Effector memory CD4-positive, alpha-beta T cell (primary cell): ENCODE measurements around the gene MBIP.

ENCODE experiments used
- DNase-seq, 3 donors: peaks; one replicate each; pipeline ENCODE4 v3.0.0-alpha.2; 2020
- H3K27ac ChIP-seq: 2 replicates; pipeline ENCODE4 v1.7.0; 2013; ENCODE audit warnings: mild to moderate bottlenecking, low read length, moderate library complexity; ENCODE audit not compliant: insufficient read depth, poor library complexity, severe bottlenecking
- H3K27me3 ChIP-seq: replicated peaks from 2 replicates; pipeline ENCODE4 v1.7.0; 2013; ENCODE audit warnings: mild to moderate bottlenecking, low read length; ENCODE audit not compliant: insufficient read depth, control insufficient read depth, poor library complexity, severe bottlenecking
- H3K36me3 ChIP-seq: 2 replicates; pipeline ENCODE4 v1.7.0; 2013; ENCODE audit warnings: mild to moderate bottlenecking, low read length, moderate library complexity; ENCODE audit not compliant: control insufficient read depth, insufficient read depth
- H3K4me1 ChIP-seq: 2 replicates; pipeline ENCODE4 v1.7.0; 2013; ENCODE audit warnings: low read length, mild to moderate bottlenecking; ENCODE audit not compliant: control insufficient read depth, insufficient read depth, poor library complexity, severe bottlenecking
- H3K4me3 ChIP-seq: 2 replicates; pipeline ENCODE4 v1.7.0; 2013; ENCODE audit warnings: low read length, low read depth, mild to moderate bottlenecking; ENCODE audit not compliant: insufficient read depth, poor library complexity, severe bottlenecking
- H3K9me3 ChIP-seq: 2 replicates; pipeline ENCODE4 v1.7.0; 2013; ENCODE audit warnings: mild to moderate bottlenecking, low read length, moderate library complexity; ENCODE audit not compliant: control insufficient read depth

Gene MBIP

GRCh38 chr14:36294543-36294942 is 25.9 kb downstream of the MBIP start:
- H3K4me3 ChIP-seq = no peak overlapping the region
- DNase-seq = no peak
- no peak overlapping the region for H3K27ac ChIP-seq
- no peaks in the 10 kb centered on the region for H3K27me3 ChIP-seq
- H3K9me3 ChIP-seq = no peaks in the 10 kb centered on the region
- no peaks in the 10 kb centered on the region for H3K4me1 ChIP-seq
- peaks cover 18% of the 10 kb centered on the region for H3K36me3 ChIP-seq

DNA sequence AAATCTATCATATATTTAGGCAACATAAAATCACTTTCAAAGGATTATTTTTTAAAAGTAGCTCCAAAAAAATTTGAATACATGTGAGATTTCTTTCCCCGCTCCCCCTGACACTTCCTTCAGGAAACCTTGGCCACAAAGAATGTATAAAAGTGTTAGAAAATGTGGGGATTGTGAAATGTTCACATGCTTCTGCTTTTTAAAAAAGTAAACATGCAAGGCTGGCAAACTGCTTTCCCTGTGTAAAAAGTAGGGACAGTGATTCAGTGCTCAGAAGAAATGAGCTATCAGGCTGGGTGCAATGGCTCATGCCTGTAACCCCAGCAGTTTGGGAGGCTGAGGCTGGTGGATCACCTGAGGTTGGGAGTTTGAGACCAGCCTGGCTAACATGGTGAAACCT is 26.6 kb downstream of the MBIP start:
- Histone ChIP-seq H3K27me3 (no peaks in the 10 kb centered on the region), H3K36me3 (peaks cover 16% of the 10 kb centered on the region), H3K9me3 (no peaks in the 10 kb centered on the region), H3K4me1 (no peaks in the 10 kb centered on the region), H3K27ac (no peak overlapping the region), H3K4me3 (no peak overlapping the region)
- DNase-seq = no peak

- Histone ChIP-seq H3K9me3 (no peaks in the 10 kb centered on the region), H3K4me1 (no peaks in the 10 kb centered on the region)
- no peak for DNase-seq
These were observed 30.5 kb downstream of the MBIP start for GRCh38 chr14:36289954-36290353.

DNA sequence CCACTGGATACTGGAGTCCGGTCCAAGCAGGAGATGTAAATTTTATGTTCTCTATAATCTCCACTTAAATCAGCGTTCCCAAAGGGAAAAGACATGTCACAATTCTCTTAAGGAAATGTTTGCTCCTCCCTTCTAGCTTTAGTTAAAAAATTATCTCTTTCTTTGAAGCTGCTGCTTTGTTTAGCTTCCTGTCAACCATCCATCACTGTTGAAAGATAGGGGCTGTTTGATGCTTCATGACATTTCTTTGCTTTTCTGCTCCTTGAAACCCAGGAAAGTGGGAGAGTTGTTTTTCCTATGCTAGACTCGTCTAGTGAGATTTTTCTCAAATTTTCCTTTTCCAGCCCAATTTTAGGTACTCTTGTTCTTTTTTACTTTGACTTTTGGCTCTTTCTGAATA is 31.9 kb downstream of the MBIP start:
- H3K4me1 ChIP-seq = no peaks in the 10 kb centered on the region
- H3K36me3 ChIP-seq = no peaks in the 10 kb centered on the region
- no peak overlapping the region for H3K27ac ChIP-seq
- H3K4me3 ChIP-seq = no peak overlapping the region
- no peaks in the 10 kb centered on the region for H3K9me3 ChIP-seq
- DNase-seq = no peak
- no peaks in the 10 kb centered on the region for H3K27me3 ChIP-seq

More at GRCh38 chr14:36289954-36290353, 30.5 kb downstream of the MBIP start:
- H3K27ac ChIP-seq = no peak overlapping the region
- H3K36me3 ChIP-seq = no peaks in the 10 kb centered on the region
- H3K27me3 ChIP-seq = no peaks in the 10 kb centered on the region
- no peak overlapping the region for H3K4me3 ChIP-seq

- Histone ChIP-seq H3K27ac (no peak overlapping the region), H3K36me3 (no peaks in the 10 kb centered on the region), H3K4me1 (no peaks in the 10 kb centered on the region), H3K27me3 (no peaks in the 10 kb centered on the region), H3K4me3 (no peak overlapping the region), H3K9me3 (no peaks in the 10 kb centered on the region)
- no peak for DNase-seq
These were observed 35.4 kb downstream of the MBIP start for GRCh38 chr14:36284971-36285595.

GRCh38 chr14:36281309-36281708 is 39.1 kb downstream of the MBIP start:
- H3K36me3 ChIP-seq = no peaks in the 10 kb centered on the region
- H3K27me3 ChIP-seq = no peaks in the 10 kb centered on the region
- H3K9me3 ChIP-seq = no peaks in the 10 kb centered on the region
- H3K4me3 ChIP-seq = no peak overlapping the region
- DNase-seq = no peak
- H3K27ac ChIP-seq = no peak overlapping the region
- H3K4me1 ChIP-seq = no peaks in the 10 kb centered on the region

GRCh38 chr14:36279306-36280190 is 40.9 kb downstream of the MBIP start:
- no peak overlapping the region for H3K4me3 ChIP-seq
- no peaks in the 10 kb centered on the region for H3K9me3 ChIP-seq
- no peaks in the 10 kb centered on the region for H3K27me3 ChIP-seq
- no peaks in the 10 kb centered on the region for H3K4me1 ChIP-seq
- H3K27ac ChIP-seq = no peak overlapping the region
- DNase-seq = no peak
- no peaks in the 10 kb centered on the region for H3K36me3 ChIP-seq

DNA sequence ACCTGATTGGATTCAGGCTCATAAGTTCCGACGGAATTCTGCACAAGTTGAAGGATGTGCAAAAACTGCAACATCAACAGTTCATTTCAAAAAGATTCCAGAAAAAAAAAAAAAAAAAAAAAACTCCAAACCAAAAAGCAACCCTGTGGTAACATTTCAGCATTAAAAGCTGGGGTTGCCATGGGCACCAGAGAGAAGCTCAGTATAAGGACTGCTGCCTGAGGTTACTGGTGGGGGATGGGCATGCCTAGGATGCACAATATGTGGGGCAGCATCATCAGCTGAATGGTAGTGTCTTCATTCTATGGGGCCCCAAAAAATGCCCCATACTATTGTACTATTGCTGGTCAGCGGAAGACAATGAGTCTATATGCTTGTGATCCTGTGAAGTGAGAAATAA is 44.7 kb downstream of the MBIP start:
- Histone ChIP-seq H3K9me3 (no peaks in the 10 kb centered on the region), H3K4me1 (peaks cover 4% of the 10 kb centered on the region), H3K27me3 (peaks cover 7% of the 10 kb centered on the region), H3K27ac (no peak overlapping the region), H3K36me3 (no peaks in the 10 kb centered on the region), H3K4me3 (no peak overlapping the region)
- DNase-seq = no peak

GRCh38 chr14:36271939-36272907 is 48.2 kb downstream of the MBIP start:
- Histone ChIP-seq H3K27ac (no peak overlapping the region), H3K27me3 (peaks cover 7% of the 10 kb centered on the region), H3K9me3 (no peaks in the 10 kb centered on the region), H3K36me3 (no peaks in the 10 kb centered on the region), H3K4me1 (peaks cover 4% of the 10 kb centered on the region), H3K4me3 (no peak overlapping the region)
- no peak for DNase-seq
